NCI-H2196 treated with DMSO at 0.1 percent for 48 hours (cell line): ENCODE results near the gene PBX3.
"Not testable (repeated sequence)": the region's sequence is repeated elsewhere in the genome, so short reads cannot be mapped to it uniquely, and the experiment has no call there.

Experiments
- DNase-seq: peaks from one replicate; lab custom pipeline; 2025; ENCODE audit not compliant: unreplicated experiment; lab: John Stamatoyannopoulos, UW

Gene PBX3

GRCh38 chr9:125774106-125774505 lies 26.9 kb downstream of the PBX3 start:
- no peak for DNase-seq

GRCh38 chr9:125776789-125777188 lies 29.6 kb downstream of the PBX3 start:
- not testable (repeated sequence) for DNase-seq

- DNase-seq = not testable (repeated sequence)
These were observed 31.5 kb downstream of the PBX3 start for GRCh38 chr9:125778538-125779219.

GRCh38 chr9:125779220-125779565 lies 32.0 kb downstream of the PBX3 start:
- not testable (repeated sequence) for DNase-seq

- DNase-seq = no peak
These were observed 35.5 kb downstream of the PBX3 start for GRCh38 chr9:125782718-125783117.

GRCh38 chr9:125784286-125785049 lies 37.3 kb downstream of the PBX3 start:
- no peak for DNase-seq

GRCh38 chr9:125785248-125785751 lies 38.1 kb downstream of the PBX3 start:
- no peak for DNase-seq

- no peak for DNase-seq
These were observed 40.5 kb downstream of the PBX3 start for GRCh38 chr9:125787715-125788114.

- no peak for DNase-seq
These were observed 42.0 kb downstream of the PBX3 start for GRCh38 chr9:125789196-125789595.

GRCh38 chr9:125794708-125795107 lies 47.5 kb downstream of the PBX3 start:
- DNase-seq = no peak

- no peak for DNase-seq
These were observed 48.9 kb downstream of the PBX3 start for GRCh38 chr9:125795970-125796596.

- DNase-seq = no peak
These were observed 50.8 kb downstream of the PBX3 start for GRCh38 chr9:125797930-125798329.

- DNase-seq = no peak
These were observed 56.4 kb downstream of the PBX3 start for GRCh38 chr9:125803526-125803925.

- no peak for DNase-seq
These were observed 57.9 kb downstream of the PBX3 start for GRCh38 chr9:125805057-125805456.

- no peak for DNase-seq
These were observed 58.4 kb downstream of the PBX3 start for GRCh38 chr9:125805586-125805985.

- no peak for DNase-seq
These were observed 59.9 kb downstream of the PBX3 start for GRCh38 chr9:125807079-125807478.

GRCh38 chr9:125810161-125810560 lies 63.0 kb downstream of the PBX3 start:
- DNase-seq = no peak

GRCh38 chr9:125811002-125811401 lies 63.8 kb downstream of the PBX3 start:
- no peak for DNase-seq

- no peak for DNase-seq
These were observed 65.2 kb downstream of the PBX3 start for GRCh38 chr9:125812403-125812802.

- peak; percentile 17 for DNase-seq
These were observed 68.4 kb downstream of the PBX3 start for GRCh38 chr9:125815568-125815967.

- DNase-seq = no peak
These were observed 69.1 kb downstream of the PBX3 start for GRCh38 chr9:125816321-125816720.
